H9 (cell line): Measurements from ENCODE around the gene OR9Q1. TPM values are rescaled to one million over a fixed set of nuclear protein-coding genes. Genes with fewer than 3 reads are reported as not detected.

Source experiments
- DNase-seq: peaks from one replicate; pipeline ENCODE4 v3.0.0-alpha.2; 2017
- H2AFZ ChIP-seq: one replicate; pipeline ENCODE4 v1.6.1; 2013; ENCODE audit warnings: mild to moderate bottlenecking, low read length, control low read depth, moderate library complexity
- H2AK5ac ChIP-seq: 2 replicates; pipeline ENCODE4 v1.6.1; 2013; ENCODE audit warnings: low read length, control low read depth, mixed read lengths; ENCODE audit not compliant: insufficient read length
- H2BK120ac ChIP-seq: one replicate; pipeline ENCODE4 v1.6.1; 2013; ENCODE audit warnings: low read depth, mild to moderate bottlenecking, low read length, control low read depth, inconsistent platforms; ENCODE audit not compliant: poor library complexity, severe bottlenecking
- H2BK12ac ChIP-seq: 2 replicates; pipeline ENCODE4 v1.6.1; 2013; ENCODE audit warnings: low read length, control low read depth, mixed read lengths, low read depth; ENCODE audit not compliant: insufficient read length
- H2BK15ac ChIP-seq: 2 replicates; pipeline ENCODE4 v1.6.1; 2013; ENCODE audit warnings: low read depth, low read length, control low read depth
- H2BK20ac ChIP-seq: one replicate; pipeline ENCODE4 v1.6.1; 2013; ENCODE audit warnings: low read depth, mild to moderate bottlenecking, low read length, control low read depth, inconsistent platforms; ENCODE audit not compliant: poor library complexity, severe bottlenecking
- H2BK5ac ChIP-seq: 2 replicates; pipeline ENCODE4 v1.6.1; 2013; ENCODE audit warnings: low read length, control low read depth, mixed read lengths; ENCODE audit not compliant: insufficient read length
- H3K14ac ChIP-seq: 2 replicates; pipeline ENCODE4 v1.6.1; 2013; ENCODE audit warnings: low read length, control low read depth; ENCODE audit not compliant: insufficient read depth
- H3K18ac ChIP-seq: 2 replicates; pipeline ENCODE4 v1.6.1; 2013; ENCODE audit warnings: low read depth, mild to moderate bottlenecking, mixed read lengths, low read length, control low read depth; ENCODE audit not compliant: insufficient read length
- H3K23ac ChIP-seq: 2 replicates; pipeline ENCODE4 v1.6.1; 2013; ENCODE audit warnings: low read length, control low read depth, mixed read lengths, low read depth; ENCODE audit not compliant: insufficient read length
- H3K23me2 ChIP-seq: 2 replicates; pipeline ENCODE4 v1.6.1; 2013; ENCODE audit warnings: low read depth, mild to moderate bottlenecking, mixed read lengths, low read length, control low read depth; ENCODE audit not compliant: insufficient read length, poor library complexity, severe bottlenecking
- H3K27ac ChIP-seq: 2 replicates; pipeline ENCODE4 v1.5.1; 2013; ENCODE audit warnings: low read length, control low read depth, mixed read lengths, low read depth; ENCODE audit not compliant: insufficient read length
- H3K27me3 ChIP-seq: 2 replicates; pipeline ENCODE4 v1.6.1; 2013; ENCODE audit warnings: low read length, control low read depth, inconsistent platforms; ENCODE audit not compliant: insufficient read depth
- H3K4ac ChIP-seq: 2 replicates; pipeline ENCODE4 v1.6.1; 2013; ENCODE audit warnings: low read depth, mild to moderate bottlenecking, control low read depth, inconsistent platforms, low read length, moderate library complexity
- H3K4me1 ChIP-seq: 2 replicates; pipeline ENCODE4 v1.6.1; 2013; ENCODE audit warnings: low read length, control low read depth, inconsistent platforms; ENCODE audit not compliant: insufficient read depth
- H3K4me2 ChIP-seq: 2 replicates; pipeline ENCODE4 v1.6.1; 2013; ENCODE audit warnings: low read length, control low read depth, mixed read lengths; ENCODE audit not compliant: insufficient read length, insufficient read depth
- H3K56ac ChIP-seq: 2 replicates; pipeline ENCODE4 v1.6.1; 2013; ENCODE audit warnings: low read depth, mild to moderate bottlenecking, mixed read lengths, low read length, control low read depth; ENCODE audit not compliant: insufficient read length
- H3K79me1 ChIP-seq: 2 replicates; pipeline ENCODE4 v1.6.1; 2013; ENCODE audit warnings: low read depth, mild to moderate bottlenecking, moderate library complexity, low read length, control low read depth, inconsistent platforms; ENCODE audit not compliant: insufficient read depth, poor library complexity, severe bottlenecking
- H3K79me2 ChIP-seq: 2 replicates; pipeline ENCODE4 v1.6.1; 2013; ENCODE audit warnings: low read length, control low read depth, inconsistent platforms; ENCODE audit not compliant: insufficient read depth
- H3K9ac ChIP-seq: 2 replicates; pipeline ENCODE4 v1.6.1; 2013; ENCODE audit warnings: low read length, control low read depth, mixed read lengths; ENCODE audit not compliant: insufficient read length; ENCODE audit errors: extremely low read depth
- H3K9me3 ChIP-seq: one replicate; pipeline ENCODE4 v1.6.1; 2013; ENCODE audit warnings: low read depth, low read length, inconsistent platforms; ENCODE audit not compliant: control insufficient read depth
- H3T11ph ChIP-seq: one replicate; pipeline ENCODE4 v1.6.1; 2013; ENCODE audit warnings: mild to moderate bottlenecking, low read length, control low read depth, inconsistent platforms
- H4K20me1 ChIP-seq: one replicate; pipeline ENCODE4 v1.6.1; 2013; ENCODE audit not compliant: control insufficient read depth, insufficient read length, insufficient read depth
- H4K5ac ChIP-seq: 2 replicates; pipeline ENCODE4 v1.6.1; 2013; ENCODE audit warnings: low read depth, mild to moderate bottlenecking, mixed read lengths, low read length, control low read depth; ENCODE audit not compliant: insufficient read length
- H4K8ac ChIP-seq: replicated peaks from 2 replicates; pipeline ENCODE4 v1.6.1; 2013; ENCODE audit warnings: low read length, control low read depth, mixed read lengths, low read depth; ENCODE audit not compliant: insufficient read length
- H4K91ac ChIP-seq: 2 replicates; pipeline ENCODE4 v1.6.1; 2013; ENCODE audit warnings: low read depth, mild to moderate bottlenecking, moderate library complexity, mixed read lengths, low read length, control low read depth; ENCODE audit not compliant: insufficient read length
- H3K27ac Mint-ChIP-seq, 3 experiments: 2 replicates in 2 of 3; 3 replicates in 1 of 3; pipeline ENCODE4 v1.8.0; 2020 to 2021; ENCODE audit warnings: mixed read lengths in 3 of 3, mild to moderate bottlenecking in 1 of 3, moderate library complexity in 1 of 3
- H3K27me3 Mint-ChIP-seq: 2 replicates; pipeline ENCODE4 v1.8.0; 2021; ENCODE audit warnings: low read depth, mild to moderate bottlenecking, moderate library complexity, mixed read lengths
- H3K36me3 Mint-ChIP-seq, 3 experiments: 2 replicates in 2 of 3; 3 replicates in 1 of 3; pipeline ENCODE4 v1.8.0; 2020 to 2021; ENCODE audit warnings: low read depth in 3 of 3, mixed read lengths in 3 of 3; ENCODE audit not compliant: insufficient read depth in 1 of 3
- H3K4me1 Mint-ChIP-seq, 2 experiments: 2 replicates each; pipeline ENCODE4 v1.8.0; 2020; ENCODE audit warnings: mixed read lengths in 2 of 2
- H3K4me3 Mint-ChIP-seq, 2 experiments: 2 replicates in 1 of 2; 3 replicates in 1 of 2; pipeline ENCODE4 v1.8.0; 2020 to 2021; ENCODE audit warnings: mild to moderate bottlenecking in 2 of 2, mixed read lengths in 2 of 2, moderate library complexity in 1 of 2
- H3K9me3 Mint-ChIP-seq, 2 experiments: 2 replicates in 1 of 2; 3 replicates in 1 of 2; pipeline ENCODE4 v1.8.0; 2020; ENCODE audit warnings: mild to moderate bottlenecking in 2 of 2, mixed read lengths in 2 of 2, moderate library complexity in 1 of 2
- CTCF ChIP-seq: fragments of 200-600 bp; sonication (generic); conservative IDR thresholded peaks from 3 replicates; pipeline ENCODE4 v1.8.0; 2021; ENCODE audit warnings: antibody characterized with exemption, mild to moderate bottlenecking
- WGBS: extraction: QIAGEN DNeasy Blood & Tissue Kit; methylation state at CpG from one replicate; pipeline ENCODE4 v1.1.7; 2013; ENCODE audit warnings: missing lambda C conversion rate, low lambda C conversion rate, mixed read lengths; ENCODE audit not compliant: insufficient read length; ENCODE audit errors: extremely low coverage; 5-methylcytosine and 5-hydroxymethylcytosine counted together
- total RNA-seq: library from RNA; stranded (reverse); gene quantifications from 2 replicates; pipeline ENCODE4 v1.2.1, GENCODE V29; 2021

Gene OR9Q1
- total RNA-seq, 1 experiment from 2014 or later: not detected

- Histone ChIP-seq H4K5ac (no peak overlapping the region), H3K14ac (no peak overlapping the region), H3K23ac (no peak overlapping the region), H3K56ac (no peak overlapping the region), H2AK5ac (no peak overlapping the region), H3K18ac (no peak overlapping the region), H4K91ac (no peak overlapping the region), H2BK15ac (no peak overlapping the region), H2AFZ (no peak overlapping the region), H4K8ac (no peak overlapping the region), H3K79me2 (no peaks in the 10 kb centered on the region), H2BK120ac (no peak overlapping the region), H3K4me2 (no peak overlapping the region), H3K9ac (no peak overlapping the region), H3K23me2 (no peaks in the 10 kb centered on the region), H3K4me1 (no peaks in the 10 kb centered on the region), H4K20me1 (no peaks in the 10 kb centered on the region), H3K27ac (no peak overlapping the region), H2BK20ac (no peak overlapping the region), H3T11ph (no peak overlapping the region), H3K27me3 (no peaks in the 10 kb centered on the region), H3K79me1 (no peaks in the 10 kb centered on the region), H3K4ac (no peak overlapping the region), H3K9me3 (no peaks in the 10 kb centered on the region), H2BK5ac (no peak overlapping the region), H2BK12ac (no peak overlapping the region)
- Mint-ChIP-seq H3K4me1 (peaks cover 4 to 5% of the 10 kb centered on the region in 2 experiments), H3K4me3 (no peak overlapping the region), H3K27ac (no peak overlapping the region), H3K9me3 (no peaks in the 10 kb centered on the region), H3K36me3 (no peaks in the 10 kb centered on the region), H3K27me3 (no peaks in the 10 kb centered on the region)
- no CpG with 5 or more reads among the region's 7 CpGs for WGBS
- no peak for DNase-seq
- no peak for TF ChIP-seq CTCF
Observed at GRCh38 chr11:58179648-58180047, 156.0 kb downstream of the OR9Q1 start.
